DOHH2 (cell line): Measurements from ENCODE around the gene CYP4F2.

ENCODE experiments used
- H3F3A ChIP-seq: fragments of 200-600 bp; sonication (generic), shearing (Covaris generic); 2 replicates; pipeline ENCODE4 v1.6.0; 2016; ENCODE audit warnings: antibody characterized with exemption, mild to moderate bottlenecking; ENCODE audit not compliant: control insufficient read depth, insufficient read depth
- H3K27ac ChIP-seq: fragments of 200-600 bp; sonication (generic); 2 replicates; pipeline ENCODE4 v1.5.1; 2014; ENCODE audit warnings: low read depth, mild to moderate bottlenecking, low read length, moderate library complexity
- H3K27me3 ChIP-seq: fragments of 200-600 bp; sonication (generic); 2 replicates; pipeline ENCODE4 v1.6.1; 2014; ENCODE audit warnings: mild to moderate bottlenecking, low read length, mixed read lengths; ENCODE audit not compliant: control insufficient read depth
- H3K36me3 ChIP-seq: fragments of 200-600 bp; sonication (generic); 2 replicates; pipeline ENCODE4 v1.6.1; 2014; ENCODE audit warnings: mild to moderate bottlenecking, low read length, moderate library complexity, mixed read lengths; ENCODE audit not compliant: control insufficient read depth
- H3K4me1 ChIP-seq: fragments of 200-600 bp; sonication (generic); 2 replicates; pipeline ENCODE4 v1.6.1; 2014; ENCODE audit warnings: mild to moderate bottlenecking, low read length, mixed read lengths; ENCODE audit not compliant: control insufficient read depth
- H3K4me2 ChIP-seq: fragments of 200-600 bp; sonication (generic); 2 replicates; pipeline ENCODE4 v1.6.0; 2014; ENCODE audit warnings: mild to moderate bottlenecking, low read length, moderate library complexity
- H3K4me3 ChIP-seq: fragments of 200-600 bp; sonication (generic); 2 replicates; pipeline ENCODE4 v1.5.1; 2014; ENCODE audit warnings: mild to moderate bottlenecking, low read length, mixed read lengths
- H3K79me2 ChIP-seq: fragments of 200-600 bp; sonication (generic); 2 replicates; pipeline ENCODE4 v1.6.1; 2014; ENCODE audit warnings: mild to moderate bottlenecking, low read length, mixed read lengths; ENCODE audit not compliant: control insufficient read depth
- H3K9me2 ChIP-seq: fragments of 200-600 bp; sonication (generic); replicated peaks from 2 replicates; pipeline ENCODE4 v1.6.1; 2014; ENCODE audit warnings: mild to moderate bottlenecking, low read length, mixed read lengths; ENCODE audit not compliant: control insufficient read depth
- H3K9me3 ChIP-seq: fragments of 200-600 bp; sonication (generic); 2 replicates; pipeline ENCODE4 v1.6.1; 2014; ENCODE audit warnings: antibody characterized with exemption, low read length, mixed read lengths; ENCODE audit not compliant: control insufficient read depth, insufficient read depth
- H4K20me1 ChIP-seq: fragments of 200-600 bp; sonication (generic); 2 replicates; pipeline ENCODE4 v1.6.0; 2014; ENCODE audit warnings: low read depth, mild to moderate bottlenecking, antibody characterized with exemption, low read length, moderate library complexity; ENCODE audit not compliant: control insufficient read depth, insufficient read depth
- EZH2phosphoT487 ChIP-seq: fragments of 200-600 bp; sonication (generic); IDR thresholded peaks from 2 replicates; pipeline ENCODE4 v1.6.1; 2017; ENCODE audit warnings: borderline replicate concordance, mild to moderate bottlenecking, antibody characterized with exemption, low read length, moderate library complexity, mixed read lengths
- TF ChIP-seq, protein P1 (sequence below): fragments of 200-600 bp; sonication (generic); IDR thresholded peaks from one replicate; pipeline ENCODE4 v1.5.1; 2014; ENCODE audit warnings: antibody characterized with exemption, mild to moderate bottlenecking, low read depth, low read length; ENCODE audit not compliant: poor library complexity, severe bottlenecking

CYP4F2 gene, protein sequence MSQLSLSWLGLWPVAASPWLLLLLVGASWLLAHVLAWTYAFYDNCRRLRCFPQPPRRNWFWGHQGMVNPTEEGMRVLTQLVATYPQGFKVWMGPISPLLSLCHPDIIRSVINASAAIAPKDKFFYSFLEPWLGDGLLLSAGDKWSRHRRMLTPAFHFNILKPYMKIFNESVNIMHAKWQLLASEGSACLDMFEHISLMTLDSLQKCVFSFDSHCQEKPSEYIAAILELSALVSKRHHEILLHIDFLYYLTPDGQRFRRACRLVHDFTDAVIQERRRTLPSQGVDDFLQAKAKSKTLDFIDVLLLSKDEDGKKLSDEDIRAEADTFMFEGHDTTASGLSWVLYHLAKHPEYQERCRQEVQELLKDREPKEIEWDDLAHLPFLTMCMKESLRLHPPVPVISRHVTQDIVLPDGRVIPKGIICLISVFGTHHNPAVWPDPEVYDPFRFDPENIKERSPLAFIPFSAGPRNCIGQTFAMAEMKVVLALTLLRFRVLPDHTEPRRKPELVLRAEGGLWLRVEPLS

DNA sequence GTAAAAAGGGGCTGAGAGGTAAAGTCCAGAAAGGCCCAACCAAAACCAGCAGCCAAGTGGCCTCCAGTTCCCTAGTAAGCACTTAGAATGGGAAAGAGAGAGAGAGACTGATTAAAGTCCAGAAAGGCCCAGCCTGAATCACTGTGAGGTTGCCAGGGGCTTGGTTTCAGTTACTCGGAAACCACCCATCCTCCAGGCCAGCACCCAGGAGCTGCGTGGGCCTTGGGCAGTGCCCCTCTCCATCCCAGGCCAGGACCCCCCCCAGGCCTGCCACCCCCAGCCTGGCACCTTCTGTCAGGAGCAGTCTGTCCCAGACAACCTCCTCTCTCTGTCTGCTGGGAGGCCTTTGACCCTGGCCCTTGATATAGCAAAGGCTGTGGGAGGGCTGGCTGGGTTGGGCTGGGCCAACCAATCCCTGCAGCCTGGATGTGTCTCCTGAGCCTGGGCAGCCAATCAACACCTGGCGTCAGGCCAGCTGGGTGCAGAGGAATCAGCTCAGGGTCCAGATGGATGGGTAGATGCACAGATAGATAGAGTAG lies at the start of gene CYP4F2:
Gene CYP4F2 (minus strand): TSS at position 337 of the 539 bp plus-strand sequence. CDS start 463 bp downstream, outside the sequence.
- no peaks in the 10 kb centered on the region; the same call in 1 of the 2 replicates for H3K27me3 ChIP-seq
- TF ChIP-seq, protein P1, sequence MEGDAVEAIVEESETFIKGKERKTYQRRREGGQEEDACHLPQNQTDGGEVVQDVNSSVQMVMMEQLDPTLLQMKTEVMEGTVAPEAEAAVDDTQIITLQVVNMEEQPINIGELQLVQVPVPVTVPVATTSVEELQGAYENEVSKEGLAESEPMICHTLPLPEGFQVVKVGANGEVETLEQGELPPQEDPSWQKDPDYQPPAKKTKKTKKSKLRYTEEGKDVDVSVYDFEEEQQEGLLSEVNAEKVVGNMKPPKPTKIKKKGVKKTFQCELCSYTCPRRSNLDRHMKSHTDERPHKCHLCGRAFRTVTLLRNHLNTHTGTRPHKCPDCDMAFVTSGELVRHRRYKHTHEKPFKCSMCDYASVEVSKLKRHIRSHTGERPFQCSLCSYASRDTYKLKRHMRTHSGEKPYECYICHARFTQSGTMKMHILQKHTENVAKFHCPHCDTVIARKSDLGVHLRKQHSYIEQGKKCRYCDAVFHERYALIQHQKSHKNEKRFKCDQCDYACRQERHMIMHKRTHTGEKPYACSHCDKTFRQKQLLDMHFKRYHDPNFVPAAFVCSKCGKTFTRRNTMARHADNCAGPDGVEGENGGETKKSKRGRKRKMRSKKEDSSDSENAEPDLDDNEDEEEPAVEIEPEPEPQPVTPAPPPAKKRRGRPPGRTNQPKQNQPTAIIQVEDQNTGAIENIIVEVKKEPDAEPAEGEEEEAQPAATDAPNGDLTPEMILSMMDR: no peak
- TF ChIP-seq EZH2phosphoT487: no peak
- H3K27ac ChIP-seq: no peak within 1 kb of the TSS
- no peaks in the 10 kb centered on the region for H4K20me1 ChIP-seq
- H3F3A ChIP-seq: no peaks in the 10 kb centered on the region
- no peaks in the 10 kb centered on the region for H3K36me3 ChIP-seq
- no peaks in the 10 kb centered on the region for H3K9me2 ChIP-seq
- no peak within 1 kb of the TSS for H3K4me3 ChIP-seq
- no peak within 1 kb of the TSS for H3K4me2 ChIP-seq
- H3K79me2 ChIP-seq: no peaks in the 10 kb centered on the region
- no peaks in the 10 kb centered on the region for H3K9me3 ChIP-seq
- no peaks in the 10 kb centered on the region for H3K4me1 ChIP-seq

DNA sequence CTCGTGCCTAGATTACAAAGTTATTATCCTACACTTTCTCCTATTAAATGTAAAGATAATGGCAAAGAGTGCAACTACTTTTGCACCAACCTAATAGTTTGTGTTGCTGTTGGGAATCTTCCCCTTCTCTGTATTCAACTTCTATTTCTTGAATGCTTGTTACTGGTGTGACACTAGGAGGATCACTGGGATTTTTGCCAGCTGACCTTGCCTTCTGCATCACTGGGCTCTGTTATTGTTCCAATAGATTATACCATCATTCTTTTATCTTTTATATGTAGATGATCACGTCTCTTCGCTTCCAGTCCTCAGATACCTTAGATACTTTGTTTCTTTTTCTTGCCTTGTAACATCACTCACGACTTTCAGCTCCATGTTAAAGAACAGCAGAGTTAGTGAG lies 47.4 kb upstream of the CYP4F2 start:
- Histone ChIP-seq H3F3A (no peaks in the 10 kb centered on the region), H3K36me3 (no peaks in the 10 kb centered on the region), H3K4me3 (no peak overlapping the region), H3K9me2 (no peaks in the 10 kb centered on the region), H3K9me3 (peaks cover 11% of the 10 kb centered on the region; the same call in 1 of the 2 replicates), H3K27me3 (0 out of 2 replicates have a peak, but pooled peaks cover 2% of the 10 kb centered on the region), H3K4me2 (no peak overlapping the region), H4K20me1 (no peaks in the 10 kb centered on the region), H3K4me1 (no peaks in the 10 kb centered on the region), H3K79me2 (no peaks in the 10 kb centered on the region), H3K27ac (no peak overlapping the region)
- TF ChIP-seq, protein P1: no peak
- no peak for TF ChIP-seq EZH2phosphoT487

DNA sequence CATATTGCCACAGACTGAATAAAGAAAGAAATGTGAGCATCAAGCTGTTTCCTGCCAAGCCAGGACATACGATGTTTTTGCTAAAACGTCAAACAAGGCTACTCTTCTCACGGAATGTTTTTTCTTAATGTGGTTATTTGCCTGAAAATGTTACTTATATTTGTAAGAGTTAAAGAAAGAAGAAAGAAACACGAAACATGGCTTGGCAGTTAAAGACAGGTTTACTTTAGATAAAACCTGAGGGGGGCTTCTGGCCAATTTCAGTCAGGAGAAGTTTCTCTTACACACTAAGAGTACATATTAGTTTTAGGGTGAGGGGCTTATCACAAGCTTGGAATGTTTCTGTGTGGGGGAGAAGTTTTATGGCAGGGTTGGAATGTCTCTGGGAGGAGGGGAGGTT lies 46.5 kb upstream of the CYP4F2 start:
- Histone ChIP-seq H3K4me1 (no peaks in the 10 kb centered on the region), H3K27me3 (0 out of 2 replicates have a peak, but pooled peaks cover 2% of the 10 kb centered on the region), H3K4me2 (no peak overlapping the region), H3K27ac (no peak overlapping the region), H4K20me1 (no peaks in the 10 kb centered on the region), H3K36me3 (no peaks in the 10 kb centered on the region), H3K9me2 (no peaks in the 10 kb centered on the region), H3K4me3 (no peak overlapping the region), H3K9me3 (peaks cover 11% of the 10 kb centered on the region; the same call in 1 of the 2 replicates), H3K79me2 (no peaks in the 10 kb centered on the region), H3F3A (no peaks in the 10 kb centered on the region)
- TF ChIP-seq EZH2phosphoT487: no peak

- Histone ChIP-seq H3K4me1 (no peaks in the 10 kb centered on the region), H3K9me2 (no peaks in the 10 kb centered on the region), H3K4me2 (no peak overlapping the region), H3F3A (no peaks in the 10 kb centered on the region), H3K36me3 (no peaks in the 10 kb centered on the region), H3K4me3 (no peak overlapping the region), H3K27ac (no peak overlapping the region), H3K9me3 (no peaks in the 10 kb centered on the region; the same call in 1 of the 2 replicates), H3K79me2 (no peaks in the 10 kb centered on the region), H4K20me1 (no peaks in the 10 kb centered on the region), H3K27me3 (no peaks in the 10 kb centered on the region)
- TF ChIP-seq, protein P1: no peak
- TF ChIP-seq EZH2phosphoT487: no peak
These were observed 39.9 kb upstream of the CYP4F2 start for GRCh38 chr19:15937771-15938170.
